HS-27A (cell line): ENCODE results near the gene PAN2.

Source experiments
- DNase-seq: peaks from one replicate; pipeline ENCODE4 v3.0.0-alpha.2; 2012; ENCODE audit warnings: low read depth, missing footprints

The PAN2 gene

DNA sequence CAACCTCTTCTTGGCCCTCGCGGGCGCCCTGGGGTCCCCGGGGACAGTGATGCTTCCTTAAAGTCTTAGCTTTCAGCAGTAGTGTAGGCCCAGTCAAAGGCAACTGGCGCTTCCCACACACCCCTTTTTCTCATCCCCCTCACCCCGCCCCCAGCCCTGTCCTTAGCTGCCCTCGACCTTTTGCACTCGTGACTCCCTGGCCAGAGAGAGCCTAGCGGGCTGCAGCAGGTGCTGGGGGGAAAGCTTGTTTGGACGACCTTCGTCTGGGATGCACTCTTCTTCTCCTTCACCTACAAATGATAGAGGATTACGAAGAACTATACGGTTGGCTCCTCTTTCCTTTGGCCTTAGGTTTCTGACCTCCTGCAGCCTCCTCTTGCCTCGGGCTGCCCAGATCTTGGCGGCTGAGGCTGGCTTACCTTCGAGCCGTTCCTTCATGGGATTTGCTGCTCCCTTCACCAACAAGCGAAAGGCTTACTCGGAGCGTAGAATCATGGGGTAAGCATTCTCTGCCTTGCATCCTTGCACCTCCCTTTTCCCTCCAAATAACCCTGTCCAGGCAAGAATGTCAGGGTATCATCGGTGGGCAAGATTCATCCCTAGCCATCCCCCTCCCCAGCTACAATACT, 66.2 kb downstream of the PAN2 start:
- DNase-seq = no peak

DNA sequence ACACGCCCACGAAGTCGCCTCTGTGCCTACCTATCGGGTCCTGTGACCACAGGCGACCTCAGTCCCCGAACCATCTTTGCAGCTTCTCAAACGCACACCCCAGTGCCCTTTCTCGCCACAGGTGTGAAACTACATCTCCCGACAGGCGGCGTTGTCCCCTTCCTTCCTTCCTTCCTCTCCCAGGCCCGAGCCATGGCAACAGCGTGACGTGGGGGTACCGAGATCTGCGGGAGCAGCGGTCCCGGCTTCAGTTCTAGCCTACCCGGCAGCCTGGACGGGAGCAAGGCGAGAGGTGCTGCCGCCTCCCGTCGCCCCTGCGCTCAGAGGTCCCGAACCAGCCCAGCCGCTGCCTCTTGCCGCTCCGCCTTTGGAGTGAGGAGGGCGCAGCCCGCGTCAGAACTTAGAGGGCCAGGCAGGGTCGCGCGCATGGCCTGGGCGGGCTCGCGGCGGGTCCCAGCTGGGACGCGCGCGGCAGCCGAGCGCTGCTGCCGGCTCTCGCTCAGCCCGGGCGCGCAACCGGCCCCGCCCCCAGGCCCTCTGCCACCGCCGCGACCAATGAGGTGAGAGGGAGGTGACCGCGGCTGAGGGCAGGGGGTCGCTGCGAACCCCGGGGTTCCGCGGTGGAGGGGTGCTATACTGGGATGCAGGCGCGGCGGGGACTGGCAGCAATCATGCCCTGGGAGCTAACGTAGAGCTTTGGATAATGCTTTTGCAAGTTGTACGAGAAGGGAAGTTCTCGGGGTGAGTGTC, 66.9 kb downstream of the PAN2 start, which contains the start of gene COQ10A:
Gene COQ10A, plus strand, starts transcription at position 250 of the 750 bp plus-strand sequence. Its CDS starts 177 bp downstream, at position 427.
- DNase-seq = peak; percentile 77
